Measurements from ENCODE around the gene SELPLG.

SELPLG gene

DNA sequence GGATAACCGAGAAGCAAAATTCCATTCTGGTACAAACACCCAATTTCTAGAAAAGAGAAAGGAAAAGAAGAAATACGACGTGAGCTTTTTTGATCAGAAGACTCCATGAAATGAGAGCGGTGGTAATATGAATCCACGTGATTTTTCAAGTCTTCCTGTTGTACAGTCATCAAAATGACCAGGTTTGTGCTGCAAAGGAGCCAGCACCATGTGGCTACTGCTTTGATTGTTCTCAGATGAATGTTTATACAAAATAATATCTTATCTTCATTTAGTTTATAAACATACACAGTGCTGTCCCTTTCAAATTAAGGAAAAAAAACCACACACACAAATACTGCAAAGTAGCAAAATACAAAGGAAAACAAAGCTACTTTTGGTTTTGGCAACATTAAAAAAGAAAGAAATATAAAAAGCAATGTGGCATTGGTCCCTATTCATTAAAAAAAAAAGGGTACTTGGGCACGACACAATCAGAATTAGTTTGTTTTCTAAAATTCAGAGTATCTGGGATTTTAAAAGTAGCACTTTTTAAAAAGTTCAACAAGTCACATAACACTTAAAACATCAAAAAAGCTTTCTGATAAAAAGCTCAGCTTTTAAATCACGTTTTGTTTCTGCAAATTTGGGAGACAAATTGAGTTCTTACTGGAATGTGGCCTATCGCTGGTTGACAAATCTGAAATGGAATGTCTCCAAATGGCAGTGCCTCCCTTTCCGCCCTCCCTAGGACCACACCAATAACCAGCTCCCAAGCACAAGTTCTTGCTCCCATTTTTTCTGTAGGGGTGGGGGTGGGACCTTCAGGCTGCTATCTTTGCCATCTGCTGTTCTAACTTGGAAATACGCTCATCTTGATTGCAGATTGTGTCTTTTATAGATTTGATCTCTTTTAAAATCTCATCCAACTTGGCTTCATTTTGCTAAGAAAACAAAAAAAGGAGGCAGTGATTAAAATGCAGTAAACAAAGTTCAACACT is 13.2 kb upstream of the SELPLG start:
- DNase-seq (ENCODE audit: insufficient read length, low spot score) (no peak), FAIRE-seq (no peak)
- TF ChIP-seq CTCF (IDR thresholded peaks at IDR 0.05; ENCODE audit: insufficient read depth, missing control alignments): no peak

DNA sequence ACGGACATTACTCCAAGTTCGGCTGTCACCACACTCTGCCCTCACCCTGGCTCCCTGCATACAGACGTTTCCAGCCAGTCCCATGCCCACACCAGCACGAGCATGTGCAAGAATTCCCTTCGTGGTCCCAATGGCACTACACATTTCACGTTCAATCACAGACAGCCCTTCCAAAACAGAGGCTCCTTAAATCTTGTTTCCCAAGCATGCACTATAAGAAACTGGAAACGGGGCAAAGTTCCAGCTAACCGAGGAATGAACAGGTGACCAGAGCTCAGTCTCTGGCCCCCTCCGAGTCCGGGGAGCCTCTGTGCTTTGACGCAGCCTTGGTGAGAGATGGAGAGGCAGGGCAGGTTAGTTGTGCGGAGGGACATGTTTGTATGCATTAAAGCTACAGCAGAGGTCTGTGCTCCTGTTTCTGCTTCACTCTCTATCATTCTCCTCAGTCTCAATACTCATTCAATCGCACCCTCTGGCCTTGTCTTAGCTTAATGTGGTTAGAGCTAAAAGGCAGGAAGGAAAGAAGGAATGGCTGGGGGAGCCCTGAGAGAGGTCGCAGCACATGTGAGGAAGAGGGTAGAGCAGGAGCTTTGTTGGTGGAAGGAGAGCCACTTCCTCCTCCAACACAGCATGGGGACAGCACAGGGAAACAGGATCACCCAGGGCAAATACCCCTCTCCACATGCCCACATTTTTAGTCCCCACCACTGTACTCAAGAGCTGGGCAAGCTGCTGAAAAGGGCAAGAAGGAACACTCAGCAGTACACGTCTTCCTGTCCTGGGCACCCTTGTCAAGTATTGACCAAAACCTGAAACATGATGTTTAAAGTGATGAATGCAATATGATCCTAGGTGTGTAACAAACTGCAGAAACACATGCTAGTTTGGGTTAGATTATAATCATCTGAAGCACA is 12.2 kb upstream of the SELPLG start:
- FAIRE-seq (no peak), DNase-seq (ENCODE audit: insufficient read length, low spot score) (no peak)
- no peak for TF ChIP-seq CTCF (IDR thresholded peaks at IDR 0.05; ENCODE audit: insufficient read depth, missing control alignments)

- no peak for DNase-seq (ENCODE audit: insufficient read length, low spot score)
- TF ChIP-seq CTCF (IDR thresholded peaks at IDR 0.05; ENCODE audit: insufficient read depth, missing control alignments): no peak
- FAIRE-seq: no peak
Observed at GRCh38 chr12:108644811-108645120, 11.1 kb upstream of the SELPLG start.

DNA sequence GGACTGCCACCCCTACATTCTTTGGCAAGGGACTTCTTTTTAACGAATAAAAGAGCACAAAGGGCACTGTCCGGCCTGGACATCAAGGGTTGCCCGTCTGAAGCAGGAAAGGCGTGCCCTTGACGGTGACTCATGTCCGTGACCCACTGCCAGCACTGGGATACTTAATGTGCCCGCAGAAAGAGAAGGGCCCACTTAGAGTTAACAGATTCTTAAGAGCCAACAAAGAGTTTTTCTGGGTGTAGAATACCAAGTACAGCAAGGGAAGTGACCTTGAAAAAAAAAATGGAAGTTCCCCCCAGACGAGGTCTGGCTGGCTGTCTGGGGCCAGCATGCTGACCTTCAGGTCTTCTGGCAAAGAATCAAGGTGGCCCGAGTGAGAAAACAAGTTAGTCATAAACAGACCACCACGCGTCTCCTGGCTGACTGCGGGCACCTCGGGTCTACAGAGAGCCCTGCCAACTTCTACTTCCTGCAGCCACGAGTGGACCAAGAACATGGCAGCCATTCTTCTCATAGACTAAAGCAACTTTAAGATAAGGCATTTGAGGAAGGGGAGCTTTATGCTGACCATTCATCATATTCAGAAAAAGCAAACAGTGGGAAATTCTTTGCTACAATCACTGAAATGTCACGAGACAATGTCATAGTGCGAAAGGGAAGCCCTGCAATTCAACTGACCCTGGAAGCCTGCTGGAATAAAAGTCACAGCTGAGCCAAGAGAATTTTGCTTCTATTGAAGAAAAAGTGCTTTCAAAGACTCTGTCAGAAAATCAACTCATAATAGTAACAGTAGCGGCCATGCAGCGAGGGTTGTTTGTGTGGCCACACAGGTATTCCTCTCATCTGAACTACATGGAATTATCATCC is 10.5 kb upstream of the SELPLG start:
- TF ChIP-seq CTCF (IDR thresholded peaks at IDR 0.05; ENCODE audit: insufficient read depth, missing control alignments): no peak
- no peak for FAIRE-seq
- no peak for DNase-seq (ENCODE audit: insufficient read length, low spot score)

- no peak for DNase-seq (ENCODE audit: insufficient read length, low spot score)
- no peak for TF ChIP-seq CTCF (IDR thresholded peaks at IDR 0.05; ENCODE audit: insufficient read depth, missing control alignments)
- no peak for FAIRE-seq
Observed at GRCh38 chr12:108642899-108643654, 9.4 kb upstream of the SELPLG start.

GRCh38 chr12:108642269-108642870 is 8.7 kb upstream of the SELPLG start:
- no peak for FAIRE-seq
- no peak for DNase-seq (ENCODE audit: insufficient read length, low spot score)
- TF ChIP-seq CTCF (IDR thresholded peaks at IDR 0.05; ENCODE audit: insufficient read depth, missing control alignments): no peak

Data from D721Med (cell line).